ENCODE measurements around the gene SCYL1.
"Not testable (repeated sequence)": the region's sequence is repeated elsewhere in the genome, so short reads cannot be mapped to it uniquely, and the experiment has no call there.

Gene SCYL1

GRCh38 chr11:65555693-65556231 lies 30.9 kb downstream of the SCYL1 start:
- DNase-seq, result no peak

DNA sequence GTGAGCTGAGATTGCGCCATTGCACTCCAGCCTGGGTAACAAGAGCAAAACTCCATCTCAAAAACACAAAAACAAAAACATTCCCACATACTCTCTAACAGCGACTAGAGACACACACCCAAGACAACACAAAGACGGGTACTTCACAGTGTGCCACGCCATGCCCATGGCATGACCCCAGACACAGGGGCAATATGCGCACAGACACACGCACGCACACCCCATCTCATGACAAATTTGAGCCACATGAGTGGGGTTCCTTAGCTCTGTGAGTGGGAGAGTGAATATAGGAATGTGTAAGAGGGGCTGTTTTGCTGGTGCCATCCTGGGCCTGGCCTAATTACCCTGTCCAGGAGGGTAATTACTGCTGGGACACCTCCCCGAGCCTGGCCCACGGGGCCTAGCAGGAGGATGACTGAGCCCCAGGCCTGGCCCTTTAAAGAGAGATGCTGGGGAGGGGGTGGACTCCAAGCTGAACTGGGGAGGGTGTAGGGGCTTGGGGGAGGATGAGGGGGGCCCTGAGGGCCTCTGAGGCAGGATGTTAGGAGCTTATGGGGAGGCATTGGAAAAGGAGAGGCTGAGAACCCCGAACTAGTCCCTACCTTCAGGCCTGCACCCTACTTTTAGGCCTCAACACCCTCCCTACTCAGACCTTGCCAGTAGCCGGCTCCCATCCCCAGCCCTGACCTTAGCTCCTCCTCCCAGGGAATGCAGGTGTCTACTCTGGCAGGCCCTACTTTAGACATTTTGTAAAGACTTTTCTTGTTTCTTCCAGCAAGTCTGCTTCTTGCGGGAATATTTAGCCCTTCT lies 31.8 kb downstream of the SCYL1 start:
- DNase-seq, result no peak

GRCh38 chr11:65557280-65558001 lies 32.6 kb downstream of the SCYL1 start:
- no peak for DNase-seq

DNA sequence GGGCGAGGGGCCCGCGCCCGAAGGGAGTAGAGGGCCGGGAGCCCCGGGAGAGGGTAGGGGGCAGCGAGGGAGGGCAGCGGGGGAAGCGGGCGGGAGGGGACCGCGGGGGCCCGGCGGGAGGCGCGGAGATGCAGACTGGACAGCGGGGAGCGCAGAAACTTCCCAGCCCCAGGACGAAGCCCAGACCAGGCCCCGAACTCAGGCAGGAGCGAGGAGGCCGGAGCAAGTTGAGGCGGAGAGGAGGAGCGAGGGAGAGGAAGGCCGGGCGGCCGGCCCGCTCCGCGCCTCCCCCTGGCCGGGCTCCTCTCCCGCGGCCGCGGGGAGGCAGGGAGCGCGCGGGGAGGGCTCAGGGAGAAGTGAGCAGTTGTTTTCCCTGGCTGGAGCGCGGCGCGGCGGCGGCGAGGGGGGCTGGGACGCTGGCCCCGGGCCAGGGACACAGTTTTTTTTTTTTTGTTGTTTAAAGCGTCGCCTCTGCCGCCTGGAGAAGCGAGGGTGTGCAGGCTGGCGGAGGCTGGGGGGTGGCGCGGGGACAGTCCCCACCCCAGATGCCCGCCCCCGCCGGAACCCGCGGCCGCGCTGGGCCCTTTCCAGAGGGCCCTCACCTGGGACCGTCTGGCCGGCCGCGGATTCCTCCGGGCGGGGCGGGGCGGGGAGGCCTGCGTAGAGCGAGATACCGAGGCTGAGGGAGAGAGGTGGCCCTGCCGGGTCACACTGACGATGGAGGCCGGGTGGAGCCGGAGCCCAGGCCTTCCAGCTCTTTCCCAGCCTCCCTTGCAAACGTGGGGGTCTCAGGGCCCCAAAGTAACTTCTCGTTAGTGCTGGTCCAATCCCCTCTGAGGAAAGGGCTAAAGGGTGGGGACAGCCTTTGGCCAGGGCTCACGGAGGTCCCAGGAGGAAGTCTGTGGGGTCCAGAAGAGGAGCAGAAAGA lies 33.4 kb downstream of the SCYL1 start, which contains the start of gene LTBP3:
TSS of gene LTBP3 (minus strand) at position 358 of the 928 bp plus-strand sequence. CDS start 400 bp downstream, outside the sequence.
- DNase-seq, result peak; percentile 48

- no peak for DNase-seq
Observed at GRCh38 chr11:65558930-65559509, 34.1 kb downstream of the SCYL1 start.

- DNase-seq, result no peak
Observed at GRCh38 chr11:65559535-65559934, 34.7 kb downstream of the SCYL1 start.

DNA sequence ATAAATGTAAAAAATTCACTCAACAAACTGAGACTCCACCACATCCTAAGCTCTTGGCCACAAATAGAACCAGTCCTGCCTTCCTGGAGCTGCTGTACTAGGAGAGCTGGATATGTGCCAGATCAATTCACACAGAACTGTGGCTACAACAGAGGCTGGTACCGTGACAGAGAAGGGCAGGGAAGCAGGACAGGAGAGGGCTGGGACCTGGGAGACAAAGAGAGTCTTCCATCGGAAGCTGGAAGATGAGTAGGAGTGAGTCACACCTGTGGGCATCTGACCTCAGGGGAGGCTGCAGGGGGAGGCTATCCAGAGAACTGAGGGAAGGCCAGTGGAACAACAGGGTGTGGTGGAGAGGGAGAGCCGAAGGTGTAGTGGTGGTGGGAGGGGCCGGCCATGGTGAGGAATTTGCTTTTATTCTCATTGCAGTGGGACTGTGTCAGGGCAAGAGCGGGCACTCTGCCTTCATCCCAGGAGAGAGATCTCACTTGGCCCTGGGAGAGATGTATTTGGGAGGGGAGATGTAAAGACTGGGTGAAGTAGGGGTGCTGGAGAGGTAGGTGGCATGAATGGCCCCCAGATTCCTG lies 35.2 kb downstream of the SCYL1 start:
- no peak for DNase-seq

DNA sequence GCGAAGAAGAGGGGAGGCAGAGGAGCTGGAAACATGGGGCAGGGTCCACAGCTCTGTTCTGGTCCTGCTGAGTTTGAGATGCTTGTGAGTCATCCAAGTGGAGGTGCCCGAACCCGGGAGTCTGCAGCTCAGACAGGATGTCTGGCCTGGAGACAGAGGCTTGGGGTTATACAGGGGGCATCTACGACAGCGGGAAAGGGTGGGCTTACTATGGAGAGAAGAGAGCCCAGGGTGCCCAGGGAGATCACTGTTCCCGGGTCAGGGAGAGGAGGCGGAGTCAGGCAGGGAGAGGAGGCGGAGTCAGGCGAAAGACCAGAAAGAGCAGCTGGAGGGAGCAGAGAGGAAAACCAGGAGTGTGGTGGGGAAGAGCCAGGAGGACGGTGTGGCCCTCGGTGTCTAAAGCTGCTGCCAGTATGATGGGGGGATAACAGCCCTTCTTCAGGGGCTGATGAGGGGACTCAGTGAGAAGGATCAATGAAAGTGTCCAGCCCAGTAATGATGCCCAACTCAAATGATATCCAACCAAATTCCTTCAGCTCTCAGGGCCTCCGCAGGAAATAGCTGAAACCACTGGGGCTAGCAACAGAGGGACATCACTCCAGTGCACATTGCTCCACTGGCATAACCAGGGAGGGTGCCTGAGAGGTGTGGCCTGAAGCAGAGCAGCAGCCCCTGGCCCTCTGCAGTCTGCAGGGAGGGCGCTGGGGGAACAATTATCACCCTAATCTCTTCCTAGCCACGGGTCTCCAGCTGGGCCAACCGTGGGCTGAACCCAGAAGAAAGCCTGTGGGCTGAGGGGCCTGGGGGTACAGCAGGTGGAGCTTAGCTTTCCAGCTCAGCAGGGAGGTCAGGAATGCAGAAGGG lies 35.9 kb downstream of the SCYL1 start:
- no peak for DNase-seq

GRCh38 chr11:65562020-65562419 lies 37.1 kb downstream of the SCYL1 start:
- no peak for DNase-seq

- DNase-seq, result no peak
Observed at GRCh38 chr11:65562788-65563187, 37.9 kb downstream of the SCYL1 start.

GRCh38 chr11:65563601-65564000 lies 38.7 kb downstream of the SCYL1 start:
- DNase-seq, result no peak

GRCh38 chr11:65564879-65565559 lies 40.1 kb downstream of the SCYL1 start:
- not testable (repeated sequence) for DNase-seq

- no peak for DNase-seq
Observed at GRCh38 chr11:65565624-65566453, 41.0 kb downstream of the SCYL1 start.

DNA sequence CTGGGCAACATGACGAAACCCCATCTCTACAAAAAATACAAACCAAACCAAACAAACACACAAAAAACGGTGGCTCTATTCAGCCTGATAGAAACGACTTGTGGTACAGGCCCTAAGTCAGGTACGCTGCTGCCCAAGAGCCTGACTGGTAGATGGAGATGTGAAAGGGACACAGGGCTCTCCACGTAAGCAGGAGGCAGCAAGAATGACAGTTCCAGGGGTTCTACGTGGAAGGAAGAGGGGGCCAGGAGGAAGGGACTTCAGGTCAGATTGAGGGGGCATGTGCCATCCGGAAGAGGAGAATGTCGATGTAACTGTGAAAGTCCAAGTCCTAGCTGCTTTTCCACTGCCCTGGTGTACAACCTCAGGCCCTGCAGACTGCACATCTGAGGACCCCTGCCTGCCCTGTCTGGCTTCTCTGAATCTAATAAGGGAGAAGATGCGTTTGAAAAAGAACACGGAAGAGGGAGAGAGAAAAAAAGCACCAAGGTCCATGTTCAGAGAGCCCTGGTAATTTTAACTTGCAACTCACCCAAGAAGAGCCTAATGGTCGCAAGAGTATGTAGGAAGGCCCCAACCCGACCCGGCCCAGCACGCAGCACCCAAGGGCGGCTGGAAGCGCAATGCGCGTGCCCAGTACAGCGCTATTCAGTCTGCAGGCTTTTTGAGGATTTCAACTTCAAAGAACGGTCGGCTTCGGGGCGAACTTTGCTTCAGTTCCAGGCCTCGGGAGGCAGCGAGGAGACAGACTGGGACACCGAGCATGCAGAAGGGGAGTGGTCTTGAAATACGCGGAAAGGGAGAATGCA lies 44.5 kb downstream of the SCYL1 start:
- no peak for DNase-seq

DNA sequence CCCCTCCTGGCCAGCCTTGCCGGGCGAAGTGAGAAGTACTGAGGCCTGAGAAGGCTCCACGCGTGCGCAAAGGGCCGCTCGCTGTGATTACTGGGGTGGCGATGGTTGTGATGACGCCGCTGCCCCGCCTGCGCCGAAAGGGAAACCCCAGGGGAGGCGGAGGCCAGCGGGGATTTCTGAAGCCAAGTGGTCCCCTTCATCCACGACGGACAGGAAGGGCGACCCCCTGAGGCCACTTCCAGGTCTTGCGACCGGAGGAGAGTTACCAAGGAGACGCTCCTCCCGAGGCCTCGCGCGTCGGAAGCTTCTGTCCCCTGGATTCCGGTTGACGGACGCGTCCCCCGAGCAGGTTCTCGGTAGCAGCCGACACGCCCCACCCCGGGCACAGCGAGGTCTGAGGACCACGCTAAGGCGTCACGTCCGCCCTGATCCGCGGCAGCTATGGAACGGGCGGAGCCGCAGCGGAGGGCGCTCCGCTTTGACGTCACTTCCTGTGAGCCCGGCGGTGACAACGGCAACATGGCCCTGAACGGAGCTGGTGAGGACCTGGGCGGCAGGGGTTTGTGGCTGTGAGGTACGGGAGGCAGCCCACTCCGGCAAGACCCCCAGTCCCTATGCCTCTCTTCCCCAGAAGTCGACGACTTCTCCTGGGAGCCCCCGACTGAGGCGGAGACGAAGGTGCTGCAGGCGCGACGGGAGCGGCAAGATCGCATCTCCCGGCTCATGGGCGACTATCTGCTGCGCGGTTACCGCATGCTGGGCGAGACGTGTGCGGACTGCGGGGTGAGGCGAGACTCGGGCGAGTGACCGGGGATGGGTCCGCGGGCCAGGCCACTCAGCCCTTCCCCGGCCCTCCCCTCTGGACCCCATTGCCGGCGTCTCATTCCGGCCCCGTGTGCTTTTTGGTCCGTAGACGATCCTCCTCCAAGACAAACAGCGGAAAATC lies 45.4 kb downstream of the SCYL1 start, which contains the start of gene ZNRD2:
TSS of gene ZNRD2 (plus strand) at position 505 of the 946 bp plus-strand sequence. CDS start at position 520, 15 bp downstream.
- peak; percentile 97 for DNase-seq

DNA sequence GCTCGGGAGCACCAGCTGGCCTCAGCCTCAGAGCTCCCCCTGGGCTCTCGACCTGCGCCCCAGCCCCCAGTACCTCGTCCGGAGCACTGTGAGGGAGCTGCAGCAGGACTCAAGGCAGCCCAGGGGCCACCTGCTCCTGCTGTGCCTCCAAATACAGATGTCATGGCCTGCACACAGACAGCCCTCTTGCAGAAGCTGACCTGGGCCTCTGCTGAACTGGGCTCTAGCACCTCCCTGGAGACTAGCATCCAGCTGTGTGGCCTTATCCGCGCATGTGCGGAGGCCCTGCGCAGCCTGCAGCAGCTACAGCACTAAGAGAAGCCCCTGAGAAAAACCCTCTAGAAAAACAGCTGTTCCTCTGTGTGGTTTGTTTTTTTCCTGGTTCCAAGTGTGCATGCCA lies 46.5 kb downstream of the SCYL1 start:
- DNase-seq, result no peak

DNA sequence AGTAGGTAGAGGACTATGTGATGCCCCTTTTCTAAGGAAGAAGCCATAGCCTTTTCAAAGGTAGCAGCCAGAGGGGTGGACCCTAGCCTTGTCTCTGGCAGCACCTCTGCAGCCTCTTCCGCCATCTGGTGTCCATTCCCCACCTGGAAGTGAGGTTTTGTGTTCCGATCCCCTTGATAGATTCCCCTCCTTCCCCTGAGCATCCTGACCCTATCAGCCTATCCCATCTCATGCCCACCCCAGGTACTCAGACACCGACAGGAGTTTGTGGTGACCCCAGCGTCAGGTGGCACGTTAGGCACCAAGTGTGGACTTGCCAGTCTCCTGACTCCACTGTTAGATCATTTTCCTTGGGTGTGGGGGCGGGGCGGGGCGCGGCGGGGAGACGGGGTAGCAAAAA lies 47.1 kb downstream of the SCYL1 start:
- DNase-seq, result no peak
